ENCODE data around the gene CPA1.

DNA sequence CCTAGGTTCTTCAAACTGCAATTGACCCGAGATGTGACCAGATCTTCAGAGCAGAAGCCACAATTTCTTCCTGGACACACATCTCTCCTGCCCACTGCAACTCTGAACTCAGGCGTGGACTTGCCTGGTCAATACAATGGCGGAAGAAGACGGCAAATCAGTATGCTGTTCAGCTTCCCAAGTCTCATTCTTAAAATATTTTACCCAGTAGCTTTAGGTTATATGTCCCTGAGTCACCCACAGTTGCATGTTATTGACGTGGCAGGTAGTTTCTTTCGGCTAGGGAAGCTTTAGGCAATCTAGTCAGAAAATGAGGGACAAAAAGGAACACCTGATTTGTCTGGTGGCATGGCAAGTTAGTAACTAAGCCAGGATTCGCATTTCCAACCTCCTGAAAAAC, 38.0 kb downstream of the CPA1 start:
- TF ChIP-seq POLR2A (IDR thresholded peaks at IDR 0.05) (no peak), CTCF (IDR thresholded peaks at IDR 0.05) (no peak)

Measured in esophagus squamous epithelium (tissue), 4 donors.